ENCODE measurements around the gene LAMA3. TPM values are rescaled to one million over a fixed set of nuclear protein-coding genes. Genes with fewer than 3 reads are reported as not detected.

The LAMA3 gene
- total RNA-seq, 1 experiment from 2014 or later, result 5.6 TPM

DNA sequence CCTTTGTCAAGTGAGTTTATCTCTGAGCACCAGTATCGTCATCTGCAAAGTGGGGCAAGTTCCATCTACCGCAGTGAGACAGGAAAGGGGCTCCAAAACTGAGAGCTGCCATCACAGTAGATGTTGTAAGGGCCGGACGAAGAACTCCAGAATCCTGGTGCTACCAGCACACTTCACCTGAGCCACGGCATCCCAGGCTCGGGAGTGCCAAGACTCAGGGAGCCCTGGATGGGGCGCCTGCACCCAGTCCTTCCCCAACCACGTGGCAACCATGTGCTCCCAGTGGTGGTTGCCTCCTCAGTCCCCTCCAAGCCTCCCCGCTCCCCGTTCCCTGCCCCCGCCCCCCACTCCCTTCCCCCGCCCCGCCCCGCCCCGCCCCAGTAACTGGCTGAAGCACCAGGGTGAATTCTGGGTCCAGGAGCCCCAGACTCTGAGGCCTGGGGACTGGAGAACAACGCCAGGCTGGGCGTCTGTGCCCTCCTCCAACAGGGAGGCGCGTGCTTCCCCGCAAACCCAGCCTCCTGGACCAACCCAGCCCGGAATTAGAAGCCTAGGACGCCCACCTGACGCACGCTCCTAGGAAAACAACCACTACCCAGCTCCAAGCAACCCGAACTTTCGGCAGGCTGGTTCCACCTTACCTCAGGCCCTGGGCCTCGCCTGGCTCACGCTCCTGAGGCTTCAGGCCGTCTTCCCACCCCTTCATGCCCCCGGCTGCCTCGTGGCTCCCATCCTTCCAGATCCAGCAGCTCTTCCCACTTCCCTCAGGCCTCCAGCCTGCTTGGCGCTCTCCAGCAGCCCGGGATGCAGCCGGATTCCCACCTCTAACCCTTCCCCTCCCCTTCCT, 67.6 kb downstream of the LAMA3 start (continued):
- no peak for TF ChIP-seq ZBTB33 (IDR thresholded peaks at IDR 0.05; ENCODE audit: extremely low read depth, insufficient replicate concordance, low read length)
- TF ChIP-seq CBX3 (IDR thresholded peaks at IDR 0.05; ENCODE audit: low read depth), result no peak

GRCh38 chr18:23757437-23757733, 68.1 kb downstream of the LAMA3 start:
- Histone ChIP-seq H3K36me3 (ENCODE audit: control insufficient read depth in 1 of 2, insufficient read depth in 2 of 2, low read length in 2 of 2) (no peaks in the 10 kb centered on the region), H3K9me2 (ENCODE audit: insufficient read depth) (no peaks in the 10 kb centered on the region), H4K20me1 (ENCODE audit: insufficient read depth) (no peaks in the 10 kb centered on the region), H3K27me3 (ENCODE audit: insufficient read depth, low read length) (no peaks in the 10 kb centered on the region), H3K27ac (ENCODE audit: low read depth, low read length) (no peak overlapping the region), H3K4me2 (ENCODE audit: low read length) (no peak overlapping the region), H3K9me3 (ENCODE audit: control insufficient read depth in 1 of 2, insufficient read depth in 1 of 2, low read depth in 1 of 2, low read length in 2 of 2) (no peaks in the 10 kb centered on the region), H3K4me3 (replicated peaks in 1 of 2; ENCODE audit: low read depth in 1 of 2, low read length in 2 of 2) (no peak overlapping the region), H2AFZ (ENCODE audit: low read depth, low read length, poor library complexity, severe bottlenecking) (no peak overlapping the region), H3K4me1 (ENCODE audit: control insufficient read depth in 1 of 2, insufficient read depth in 2 of 2, low read length in 2 of 2) (no peaks in the 10 kb centered on the region), H3K79me2 (ENCODE audit: insufficient read depth, low read length) (no peaks in the 10 kb centered on the region), H3K9ac (ENCODE audit: low read length) (no peak overlapping the region)
- intact Hi-C loops (cut with micrococcal nuclease), result no loop called here
- DNase-seq (ENCODE audit: low read depth, low spot score) (no peak), ATAC-seq (no peak)
- POLR2A ChIA-PET, result interaction anchor here (0.6 kb wide), 1 partner anchor 53 kb away, joined by 7 read pairs; no protein-coding TSS in a partner anchor
- CTCF ChIA-PET, result no interaction called here
- TF ChIP-seq ZNF274 (IDR thresholded peaks at IDR 0.05; ENCODE audit: low read depth, low read length), result no peak
- TF ChIP-seq, protein P1, sequence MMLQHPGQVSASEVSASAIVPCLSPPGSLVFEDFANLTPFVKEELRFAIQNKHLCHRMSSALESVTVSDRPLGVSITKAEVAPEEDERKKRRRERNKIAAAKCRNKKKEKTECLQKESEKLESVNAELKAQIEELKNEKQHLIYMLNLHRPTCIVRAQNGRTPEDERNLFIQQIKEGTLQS (IDR thresholded peaks at IDR 0.05), result no peak
- no peak for TF ChIP-seq SP1 (IDR thresholded peaks at IDR 0.05; ENCODE audit: low read depth)
- TF ChIP-seq MAX (IDR thresholded peaks at IDR 0.05), result no peak
- no peak for TF ChIP-seq CEBPB (IDR thresholded peaks at IDR 0.05; ENCODE audit: low read depth)
- TF ChIP-seq SRF (IDR thresholded peaks at IDR 0.05; ENCODE audit: low read depth), result no peak
- no peak for TF ChIP-seq POLR2A (IDR thresholded peaks at IDR 0.05; ENCODE audit: borderline replicate concordance, extremely low read depth, insufficient read depth, insufficient read length)
- TF ChIP-seq JUND (IDR thresholded peaks at IDR 0.05), result no peak
- no peak for TF ChIP-seq ZFX (IDR thresholded peaks at IDR 0.05)
- no peak for TF ChIP-seq ELF1 (IDR thresholded peaks at IDR 0.05; ENCODE audit: borderline replicate concordance, low read depth)
- no peak for TF ChIP-seq EGR1 (IDR thresholded peaks at IDR 0.05; ENCODE audit: low read depth)
- no peak for TF ChIP-seq POLR2AphosphoS5 (IDR thresholded peaks at IDR 0.05; ENCODE audit: low read depth, low read length)
- TF ChIP-seq FOSL1 (IDR thresholded peaks at IDR 0.05; ENCODE audit: low read depth), result no peak
- RAD21 ChIA-PET (ENCODE audit: low non-redundant PET in 1 of 2, low total read pairs in 2 of 2, uncharacterized antibody in 2 of 2, unreplicated experiment in 2 of 2), result no interaction called here
- BruUV-seq (replicated peaks), result no TSS peak

Measured in HCT116 (cell line).